GM20431 (cell line): Measurements from ENCODE around the gene DPYD.

ENCODE experiments used
- in situ Hi-C: fragments of 300-500 bp; cut with MseI, MboI; formaldehyde crosslinking; loops from one replicate; pipeline ENCODE4 v1.15.0; 2020; ENCODE audit warnings: low sequenced_read_pairs; ENCODE audit not compliant: unreplicated experiment

Gene DPYD

DNA sequence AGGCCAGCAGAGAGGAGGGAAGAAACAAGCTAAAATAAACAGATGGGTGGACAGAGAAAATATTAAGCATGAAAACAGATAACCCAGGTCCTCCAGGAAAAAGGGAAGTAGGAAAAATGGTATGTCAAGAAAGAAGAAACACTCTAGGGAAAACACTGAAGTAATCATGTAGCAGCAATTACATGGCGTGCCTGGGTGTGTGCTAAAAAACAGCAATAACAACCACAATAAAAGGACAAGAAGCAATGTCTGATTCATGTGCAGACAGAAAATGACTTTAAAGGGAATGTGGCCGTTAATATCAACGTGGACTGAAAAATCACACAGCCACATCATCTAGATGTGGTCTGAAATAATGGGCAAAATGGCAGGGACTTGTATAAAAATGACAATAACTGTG lies 829.6 kb downstream of the DPYD start:
- in situ Hi-C loops: no loop called here

- in situ Hi-C loops: no loop called here
Measured at GRCh38 chr1:97090725-97091124, 830.1 kb downstream of the DPYD start.

DNA sequence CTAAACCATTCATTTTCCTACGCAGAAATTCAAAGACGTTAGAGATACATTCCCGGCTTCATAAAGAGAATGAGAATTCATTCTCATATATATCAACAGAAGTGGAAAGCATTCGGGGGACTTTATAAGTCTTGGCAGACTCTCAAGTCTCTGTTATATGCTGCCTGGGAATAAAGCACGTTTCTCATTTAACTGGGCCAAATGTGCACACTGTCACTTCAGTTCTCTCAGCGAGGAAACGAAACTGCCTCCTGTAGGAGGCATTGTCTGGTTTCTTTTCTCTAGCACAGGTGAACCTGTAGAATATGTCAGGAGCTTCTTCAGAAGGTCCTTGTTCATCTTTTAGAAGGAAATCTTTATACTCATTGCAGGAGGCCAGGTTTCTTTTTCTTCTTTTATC lies 831.7 kb downstream of the DPYD start:
- in situ Hi-C loops: no loop called here

DNA sequence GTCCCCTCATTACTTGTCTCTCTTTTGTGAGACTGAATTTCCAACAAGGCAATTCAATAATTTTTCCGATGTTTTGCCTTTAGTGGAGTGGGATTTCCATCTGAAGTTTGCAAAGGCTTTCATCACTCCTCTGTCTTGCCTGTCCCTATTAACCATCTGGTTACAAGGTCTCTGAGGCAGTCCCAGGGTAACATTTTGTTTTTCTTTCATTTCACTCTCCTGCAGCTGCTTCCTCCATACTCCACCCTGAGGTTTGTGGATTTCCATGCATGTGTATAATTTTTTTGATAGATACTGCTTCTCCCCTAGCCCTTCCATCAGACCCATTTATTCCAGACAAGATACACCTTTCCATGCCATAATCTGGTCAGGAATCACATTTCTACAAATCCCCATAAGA lies 832.4 kb downstream of the DPYD start:
- in situ Hi-C loops: no loop called here

DNA sequence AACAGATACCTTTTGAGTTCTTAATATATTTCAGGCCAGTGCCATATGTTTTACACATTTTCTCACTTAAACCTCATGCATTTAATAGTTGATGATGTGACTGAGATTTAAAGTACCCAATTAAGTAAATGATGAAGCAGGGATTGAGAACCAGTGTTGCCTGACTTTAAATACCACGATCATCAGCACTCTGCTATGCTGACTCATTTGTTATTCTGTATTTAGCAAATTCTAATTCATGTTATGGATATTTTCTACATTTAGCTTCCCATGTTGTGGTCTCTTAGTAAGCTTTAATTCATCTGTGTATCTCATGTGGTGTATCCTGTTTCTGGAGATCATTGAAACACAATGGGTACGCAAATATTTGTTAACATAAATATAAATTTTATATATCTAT lies 836.3 kb downstream of the DPYD start:
- in situ Hi-C loops: no loop called here

- in situ Hi-C loops: no loop called here
Measured at GRCh38 chr1:97082160-97082848, 838.5 kb downstream of the DPYD start.

DNA sequence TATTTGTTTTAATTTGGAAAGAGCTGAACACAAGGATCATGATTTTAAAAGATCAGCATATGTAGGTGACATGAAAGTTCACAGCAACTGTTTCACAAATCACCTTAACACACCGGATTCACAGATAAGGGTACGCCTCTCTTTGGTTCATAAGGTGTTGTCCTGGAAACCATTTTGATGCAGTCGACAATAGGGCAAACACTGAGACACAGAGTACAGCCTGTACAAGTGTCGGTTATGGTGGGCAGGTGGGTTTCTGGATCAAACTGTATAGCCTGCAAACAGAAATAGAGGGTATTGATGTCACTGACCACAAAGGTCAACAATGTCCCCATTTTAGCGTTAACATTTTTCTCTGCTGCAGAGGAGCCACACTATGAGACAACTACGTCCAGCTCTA lies 842.0 kb downstream of the DPYD start:
- in situ Hi-C loops: no loop called here

DNA sequence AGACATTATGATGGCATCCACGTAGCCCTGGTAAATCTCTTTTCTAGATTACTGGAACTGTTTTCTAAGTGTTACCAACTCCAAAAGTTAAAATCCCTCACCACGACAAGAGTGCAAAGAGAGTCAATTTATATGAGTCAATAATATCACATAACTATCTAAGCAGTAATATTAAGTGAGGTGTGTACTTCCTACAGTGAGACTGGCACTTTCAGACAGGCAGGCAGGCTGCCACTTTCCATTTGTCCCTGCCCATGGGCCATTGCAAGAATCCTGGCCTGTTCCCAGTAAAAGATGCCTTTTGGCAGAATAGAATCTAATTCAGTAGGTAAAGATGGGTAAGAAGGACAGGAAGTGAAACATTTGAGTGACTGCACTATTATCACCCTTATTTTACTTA lies 843.6 kb downstream of the DPYD start:
- in situ Hi-C loops: no loop called here

DNA sequence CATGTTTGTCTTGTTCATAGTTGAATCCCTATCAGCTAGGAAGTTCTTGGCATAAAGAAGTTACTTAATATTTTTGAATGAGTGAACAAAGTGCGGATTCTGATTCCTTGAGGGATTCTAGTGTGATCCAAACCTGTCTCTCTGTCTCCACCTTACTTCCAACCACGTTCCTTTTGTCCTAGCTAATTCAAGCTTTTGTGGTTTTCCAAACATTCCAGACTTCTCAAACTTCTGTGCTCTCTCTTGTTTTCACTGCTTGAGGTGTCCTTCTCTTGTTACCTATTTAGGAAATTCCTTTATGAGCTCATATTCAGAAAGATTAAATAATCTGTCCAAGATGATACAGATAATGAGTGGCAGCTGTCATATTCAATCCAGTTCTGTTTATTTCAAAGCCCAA lies 846.1 kb downstream of the DPYD start:
- in situ Hi-C loops: no loop called here

GRCh38 chr1:97073936-97074335 lies 846.9 kb downstream of the DPYD start:
- in situ Hi-C loops: no loop called here

- in situ Hi-C loops: no loop called here
Measured at GRCh38 chr1:97073169-97073568, 847.7 kb downstream of the DPYD start.

DNA sequence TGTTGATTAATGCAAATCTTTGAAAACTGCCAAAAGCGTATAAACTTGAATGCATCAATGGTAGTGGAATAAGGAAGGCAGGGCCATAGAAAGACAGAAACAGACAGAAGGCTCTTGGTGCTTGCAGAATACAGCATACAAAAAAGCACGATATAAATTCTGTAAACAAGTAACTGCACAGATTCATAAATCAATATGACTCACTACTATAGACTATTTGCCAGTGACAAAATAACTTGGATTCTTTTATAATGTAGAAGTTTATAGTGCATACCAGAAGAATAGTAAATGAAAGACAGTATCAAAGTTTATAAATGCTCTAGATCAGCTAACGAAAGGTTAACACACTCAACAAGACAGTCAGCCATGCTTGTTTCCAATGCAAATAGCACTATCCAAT lies 849.7 kb downstream of the DPYD start:
- in situ Hi-C loops: no loop called here

GRCh38 chr1:97070376-97070775 lies 850.5 kb downstream of the DPYD start:
- in situ Hi-C loops: no loop called here

GRCh38 chr1:97069312-97069711 lies 851.5 kb downstream of the DPYD start:
- in situ Hi-C loops: no loop called here

DNA sequence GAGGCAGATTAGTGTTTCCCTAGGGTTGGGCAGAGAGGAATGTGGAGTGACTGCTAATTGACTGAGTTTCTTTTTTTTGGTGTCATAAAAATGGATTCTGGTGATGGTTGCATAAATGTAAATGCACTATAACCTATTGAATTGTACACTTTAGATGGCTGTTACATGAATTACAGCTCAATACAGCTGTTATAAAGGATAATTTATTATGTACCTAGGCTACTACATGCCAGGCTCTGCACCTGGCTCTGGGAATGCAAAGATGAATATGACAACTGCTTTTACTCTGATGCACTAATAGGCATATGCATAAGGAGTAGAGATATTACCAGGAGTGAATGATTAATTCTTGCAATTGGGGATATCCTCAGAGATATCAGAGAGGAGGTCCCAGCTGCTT lies 854.0 kb downstream of the DPYD start:
- in situ Hi-C loops: no loop called here

GRCh38 chr1:97063532-97063931 lies 857.3 kb downstream of the DPYD start:
- in situ Hi-C loops: no loop called here

GRCh38 chr1:97061604-97062003 lies 859.2 kb downstream of the DPYD start:
- in situ Hi-C loops: no loop called here

- in situ Hi-C loops: no loop called here
Measured at GRCh38 chr1:97056386-97056785, 864.4 kb downstream of the DPYD start.

DNA sequence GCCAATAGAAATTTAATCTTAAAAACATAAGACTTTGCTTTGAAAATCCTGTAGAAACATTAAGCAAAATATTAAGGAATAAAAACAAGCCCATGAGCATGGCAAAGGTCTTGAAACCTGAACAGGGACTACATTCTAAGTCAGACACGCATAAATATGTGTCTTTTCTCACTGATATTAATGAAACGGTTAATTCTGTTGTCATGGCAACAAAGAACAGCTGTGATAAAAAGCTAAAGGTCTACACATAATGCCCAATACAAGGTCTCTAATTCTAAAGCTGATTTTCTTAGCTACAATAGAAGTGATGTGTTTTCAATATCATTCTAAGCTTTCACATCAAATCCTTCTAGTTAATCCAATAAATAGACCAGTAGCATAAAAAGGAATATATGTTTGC lies 867.6 kb downstream of the DPYD start:
- in situ Hi-C loops: no loop called here

DNA sequence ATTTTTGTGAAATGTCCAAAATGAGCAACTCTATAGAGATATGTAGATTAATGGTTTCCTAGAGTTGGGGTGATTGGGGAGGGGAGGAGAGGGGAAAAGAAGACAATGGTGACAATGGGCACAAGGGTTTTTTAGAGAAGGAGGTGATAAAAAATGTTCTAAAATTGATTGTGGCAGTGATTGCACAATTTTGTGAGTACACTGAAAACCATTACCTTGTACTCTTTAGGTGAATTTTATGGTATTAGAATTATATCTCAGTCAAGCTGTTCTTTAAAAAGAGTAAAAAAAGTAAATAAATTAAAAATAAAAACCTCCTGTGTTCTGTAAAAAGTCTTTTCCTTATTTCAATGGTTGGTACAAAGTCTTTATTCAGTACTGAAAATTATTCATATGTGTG lies 869.0 kb downstream of the DPYD start:
- in situ Hi-C loops: no loop called here

DNA sequence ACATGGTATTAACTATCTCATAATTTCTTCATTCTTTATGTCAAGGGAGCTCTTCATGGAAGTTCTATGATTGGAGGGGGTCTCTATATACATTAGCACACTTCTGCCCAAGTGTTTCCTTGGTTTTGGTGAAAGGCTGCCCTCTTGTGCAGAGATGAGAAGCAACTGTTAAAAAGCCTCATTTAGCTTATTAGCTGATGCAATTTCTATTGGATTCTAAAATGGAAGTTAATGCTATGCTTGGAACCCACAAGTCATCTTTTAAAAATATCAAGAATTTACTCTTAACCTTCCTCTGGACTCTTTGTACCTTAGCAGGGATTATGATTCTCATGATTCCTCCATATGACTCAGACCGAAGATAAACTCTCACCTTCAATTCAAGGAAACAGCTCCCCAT lies 870.3 kb downstream of the DPYD start:
- in situ Hi-C loops: no loop called here

- in situ Hi-C loops: no loop called here
Measured at GRCh38 chr1:97047421-97047793, 873.4 kb downstream of the DPYD start.
